OCI-LY1 (cell line): ENCODE results near the gene ARMH2.

Experiments
- H2AFZ ChIP-seq: fragments of 200-600 bp; sonication (generic), shearing (Covaris generic); 2 replicates; pipeline ENCODE4 v1.6.0; 2014; ENCODE audit warnings: antibody characterized with exemption, mild to moderate bottlenecking, low read length
- H3F3A ChIP-seq: fragments of 200-600 bp; sonication (generic), shearing (Covaris generic); 2 replicates; pipeline ENCODE4 v1.6.0; 2014; ENCODE audit warnings: mild to moderate bottlenecking, antibody characterized with exemption, low read length, moderate library complexity; ENCODE audit not compliant: insufficient read depth
- H3K27ac ChIP-seq: fragments of 200-600 bp; sonication (generic); 2 replicates; pipeline ENCODE4 v1.5.1; 2014; ENCODE audit warnings: low read length, mixed run types, mild to moderate bottlenecking, low read depth; ENCODE audit not compliant: poor library complexity, severe bottlenecking
- H3K27me3 ChIP-seq: fragments of 200-600 bp; sonication (generic); 2 replicates; pipeline ENCODE4 v1.6.0; 2014; ENCODE audit warnings: antibody characterized with exemption, mild to moderate bottlenecking, low read length, moderate library complexity; ENCODE audit not compliant: insufficient read depth
- H3K36me3 ChIP-seq: fragments of 200-600 bp; sonication (generic); 2 replicates; pipeline ENCODE4 v1.6.1; 2014; ENCODE audit warnings: mild to moderate bottlenecking, antibody characterized with exemption, low read length, moderate library complexity, mixed read lengths; ENCODE audit not compliant: insufficient read depth
- H3K4me1 ChIP-seq: fragments of 200-600 bp; sonication (generic); 2 replicates; pipeline ENCODE4 v1.5.1; 2014; ENCODE audit warnings: mild to moderate bottlenecking, low read length, moderate library complexity; ENCODE audit not compliant: insufficient read depth, severe bottlenecking
- H3K4me2 ChIP-seq: fragments of 200-600 bp; sonication (generic), shearing (Covaris generic); 2 replicates; pipeline ENCODE4 v1.6.1; 2014; ENCODE audit warnings: low read length
- H3K4me3 ChIP-seq: fragments of 200-600 bp; sonication (generic); 2 replicates; pipeline ENCODE4 v1.5.1; 2014; ENCODE audit warnings: low read length, low read depth, mild to moderate bottlenecking, mixed read lengths; ENCODE audit not compliant: poor library complexity, severe bottlenecking
- H3K79me2 ChIP-seq: fragments of 200-600 bp; shearing (Covaris generic); 2 replicates; pipeline ENCODE4 v1.6.1; 2016; ENCODE audit warnings: mixed run types, low read length, mixed read lengths; ENCODE audit not compliant: insufficient read depth
- H3K9ac ChIP-seq: fragments of 200-600 bp; sonication (generic), shearing (Covaris generic); 2 replicates; pipeline ENCODE4 v1.6.1; 2014; ENCODE audit warnings: mild to moderate bottlenecking, low read length, mixed read lengths
- H3K9me2 ChIP-seq: fragments of 200-600 bp; sonication (generic), shearing (Covaris generic); 2 replicates; pipeline ENCODE4 v1.6.1; 2014; ENCODE audit warnings: low read depth, mild to moderate bottlenecking, low read length, mixed read lengths
- H3K9me3 ChIP-seq: fragments of 200-600 bp; shearing (Covaris generic); 2 replicates; pipeline ENCODE4 v1.6.1; 2014; ENCODE audit warnings: low read length, mixed read lengths
- H4K20me1 ChIP-seq: fragments of 200-600 bp; sonication (generic), shearing (Covaris generic); 2 replicates; pipeline ENCODE4 v1.6.0; 2016; ENCODE audit warnings: mild to moderate bottlenecking, low read length; ENCODE audit not compliant: insufficient read depth
- EZH2 ChIP-seq: fragments of 200-600 bp; sonication (generic), shearing (Covaris generic); IDR thresholded peaks from 2 replicates; pipeline ENCODE4 v1.8.0; 2017; ENCODE audit warnings: borderline replicate concordance, mixed run types, mild to moderate bottlenecking, antibody characterized with exemption, low read length, moderate library complexity, mixed read lengths
- TF ChIP-seq, protein P1 (sequence below): fragments of 200-600 bp; sonication (generic), shearing (Covaris generic); IDR thresholded peaks from 2 replicates; pipeline ENCODE4 v1.5.1; 2017; ENCODE audit warnings: mild to moderate bottlenecking, antibody characterized with exemption, low read length, moderate library complexity, mixed read lengths

Gene ARMH2

DNA sequence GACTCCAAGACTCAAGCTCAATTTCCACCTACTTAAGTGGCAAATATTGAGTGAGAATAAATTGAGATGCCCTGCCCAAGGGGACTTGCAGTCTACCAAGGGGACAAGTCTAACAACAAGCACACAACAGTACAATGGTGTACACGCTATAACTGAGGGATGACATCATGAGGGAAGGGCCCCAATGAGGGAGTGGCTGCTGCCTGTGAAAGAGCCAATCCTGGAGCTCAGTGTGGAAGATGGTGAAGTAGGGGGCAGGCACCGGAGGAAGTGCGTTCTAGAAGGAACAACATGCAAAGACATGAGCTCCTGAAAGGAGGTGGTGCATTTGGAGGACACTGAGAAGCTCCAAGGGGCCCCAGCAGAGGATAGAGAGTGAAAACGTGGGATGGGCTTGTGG, 46.9 kb upstream of the ARMH2 start:
- Histone ChIP-seq H3K9me2 (no peaks in the 10 kb centered on the region), H3K27me3 (no peaks in the 10 kb centered on the region), H3K9ac (no peak overlapping the region), H2AFZ (no peak overlapping the region), H3F3A (no peaks in the 10 kb centered on the region), H3K9me3 (no peaks in the 10 kb centered on the region), H3K36me3 (peaks cover 75% of the 10 kb centered on the region), H4K20me1 (no peaks in the 10 kb centered on the region), H3K4me1 (no peaks in the 10 kb centered on the region), H3K4me2 (no peak overlapping the region), H3K79me2 (no peaks in the 10 kb centered on the region), H3K27ac (no peak overlapping the region), H3K4me3 (no peak overlapping the region)
- no peak for TF ChIP-seq EZH2
- TF ChIP-seq, protein P1, sequence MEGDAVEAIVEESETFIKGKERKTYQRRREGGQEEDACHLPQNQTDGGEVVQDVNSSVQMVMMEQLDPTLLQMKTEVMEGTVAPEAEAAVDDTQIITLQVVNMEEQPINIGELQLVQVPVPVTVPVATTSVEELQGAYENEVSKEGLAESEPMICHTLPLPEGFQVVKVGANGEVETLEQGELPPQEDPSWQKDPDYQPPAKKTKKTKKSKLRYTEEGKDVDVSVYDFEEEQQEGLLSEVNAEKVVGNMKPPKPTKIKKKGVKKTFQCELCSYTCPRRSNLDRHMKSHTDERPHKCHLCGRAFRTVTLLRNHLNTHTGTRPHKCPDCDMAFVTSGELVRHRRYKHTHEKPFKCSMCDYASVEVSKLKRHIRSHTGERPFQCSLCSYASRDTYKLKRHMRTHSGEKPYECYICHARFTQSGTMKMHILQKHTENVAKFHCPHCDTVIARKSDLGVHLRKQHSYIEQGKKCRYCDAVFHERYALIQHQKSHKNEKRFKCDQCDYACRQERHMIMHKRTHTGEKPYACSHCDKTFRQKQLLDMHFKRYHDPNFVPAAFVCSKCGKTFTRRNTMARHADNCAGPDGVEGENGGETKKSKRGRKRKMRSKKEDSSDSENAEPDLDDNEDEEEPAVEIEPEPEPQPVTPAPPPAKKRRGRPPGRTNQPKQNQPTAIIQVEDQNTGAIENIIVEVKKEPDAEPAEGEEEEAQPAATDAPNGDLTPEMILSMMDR, result no peak

GRCh38 chr6:24844903-24845302, 46.2 kb upstream of the ARMH2 start:
- Histone ChIP-seq H3K4me3 (no peak overlapping the region), H3K4me2 (no peak overlapping the region), H3K36me3 (peaks cover 69% of the 10 kb centered on the region), H3K27me3 (no peaks in the 10 kb centered on the region), H3K4me1 (no peaks in the 10 kb centered on the region), H3K9me3 (no peaks in the 10 kb centered on the region), H4K20me1 (no peaks in the 10 kb centered on the region), H3K79me2 (no peaks in the 10 kb centered on the region), H3K9me2 (no peaks in the 10 kb centered on the region), H3K9ac (no peak overlapping the region), H2AFZ (no peak overlapping the region), H3F3A (no peaks in the 10 kb centered on the region), H3K27ac (no peak overlapping the region)
- TF ChIP-seq, protein P1, result no peak
- no peak for TF ChIP-seq EZH2

DNA sequence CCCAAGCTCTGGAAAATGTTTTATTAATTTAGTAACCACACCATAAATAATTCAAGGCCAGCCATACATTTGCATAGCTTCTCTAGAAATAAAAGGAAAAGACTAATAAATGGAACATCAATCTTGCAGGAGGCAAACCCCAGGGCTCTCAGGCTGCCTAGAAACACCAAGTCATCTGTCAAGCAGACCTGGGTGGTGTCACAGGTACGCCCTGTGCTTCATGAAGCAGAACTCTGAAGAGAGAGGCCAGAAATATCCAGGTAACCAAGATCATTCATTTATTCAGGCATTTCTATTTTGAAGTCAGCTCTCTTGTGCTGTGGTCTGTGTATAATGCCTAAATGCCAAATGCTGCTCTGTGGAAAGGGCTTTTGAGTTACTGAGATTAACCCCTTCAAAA, 45.3 kb upstream of the ARMH2 start:
- Histone ChIP-seq H3F3A (no peaks in the 10 kb centered on the region), H3K36me3 (peaks cover 60% of the 10 kb centered on the region), H3K4me2 (no peak overlapping the region), H3K27me3 (no peaks in the 10 kb centered on the region), H3K79me2 (no peaks in the 10 kb centered on the region), H3K4me1 (no peaks in the 10 kb centered on the region), H3K9me2 (no peaks in the 10 kb centered on the region), H3K27ac (no peak overlapping the region), H4K20me1 (no peaks in the 10 kb centered on the region), H3K9me3 (no peaks in the 10 kb centered on the region), H2AFZ (no peak overlapping the region), H3K4me3 (no peak overlapping the region), H3K9ac (no peak overlapping the region)
- TF ChIP-seq, protein P1, result no peak
- TF ChIP-seq EZH2, result no peak
